NCI-H1105 (cell line): ENCODE measurements around the gene CTSF.

ENCODE experiments used
- DNase-seq: peaks from one replicate; lab custom pipeline; 2025; lab: John Stamatoyannopoulos, UW

The CTSF gene

GRCh38 chr11:66532784-66533183 lies 35.6 kb downstream of the CTSF start:
- DNase-seq: no peak

- no peak for DNase-seq
Measured at GRCh38 chr11:66531841-66532240, 36.6 kb downstream of the CTSF start.

- DNase-seq: no peak
Measured at GRCh38 chr11:66530927-66531709, 37.3 kb downstream of the CTSF start.

GRCh38 chr11:66529655-66530054 lies 38.8 kb downstream of the CTSF start:
- DNase-seq: no peak

GRCh38 chr11:66529069-66529468 lies 39.3 kb downstream of the CTSF start:
- no peak for DNase-seq

GRCh38 chr11:66524304-66525040 lies 43.9 kb downstream of the CTSF start:
- DNase-seq: no peak

GRCh38 chr11:66523611-66524010 lies 44.8 kb downstream of the CTSF start:
- DNase-seq: no peak
